CD4-positive, alpha-beta T cell (primary cell): ENCODE data around the gene TAF1B. TPM values are rescaled to one million over a fixed set of nuclear protein-coding genes. Genes with fewer than 3 reads are reported as not detected.

ENCODE experiments used
- ATAC-seq: fragments of 200-7000 bp; cut with Tn5 transposase; one replicate; pipeline ENCODE4 v1.10.0; 2022; ENCODE audit warnings: mild to moderate bottlenecking; ENCODE audit not compliant: poor library complexity
- CTCF ChIA-PET: fragments of 350-600 bp; sonication (Branson Sonifier 250); formaldehyde crosslinking; loops from one replicate; lab custom pipeline; 2021; ENCODE audit warnings: antibody characterized with exemption, inconsistent platforms; lab: Charles Lee
- POLR2A ChIA-PET: fragments of 350-600 bp; sonication (Branson Sonifier 250); formaldehyde crosslinking; loops from one replicate; lab custom pipeline; 2021; ENCODE audit warnings: antibody characterized with exemption, inconsistent platforms; lab: Charles Lee
- DNase-seq, 14 experiments: peaks; one replicate each; pipeline ENCODE4 v3.0.0-alpha.2; 2013 to 2020; ENCODE audit warnings: mixed read lengths in 2 of 14
- H3K27ac ChIP-seq, 2 donors: one replicate each; pipeline versions ENCODE4 v1.5.1 to v1.7.0; 2013; ENCODE audit warnings: low read length in 2 of 2, low read depth in 1 of 2, mild to moderate bottlenecking in 1 of 2
- H3K27me3 ChIP-seq, 2 experiments: 1 replicate in 1 of 2; 2 replicates in 1 of 2; pipeline versions ENCODE4 v1.6.1 to v1.7.0; 2013; ENCODE audit warnings: low read length in 2 of 2, control low read depth in 1 of 2, mild to moderate bottlenecking in 1 of 2, moderate library complexity in 1 of 2; ENCODE audit not compliant: insufficient read depth in 2 of 2, control insufficient read depth in 1 of 2
- H3K36me3 ChIP-seq: one replicate; pipeline ENCODE4 v1.6.1; 2013; ENCODE audit warnings: low read length, control low read depth; ENCODE audit not compliant: insufficient read depth
- H3K4me1 ChIP-seq: one replicate; pipeline ENCODE4 v1.6.1; 2013; ENCODE audit warnings: low read length, control low read depth; ENCODE audit not compliant: insufficient read depth
- H3K4me3 ChIP-seq: one replicate; pipeline ENCODE4 v1.5.1; 2013; ENCODE audit warnings: mild to moderate bottlenecking, low read length, moderate library complexity
- H3K9me3 ChIP-seq, 2 experiments: 1 replicate in 1 of 2; 2 replicates in 1 of 2; pipeline versions ENCODE4 v1.6.1 to v1.7.0; 2013; ENCODE audit warnings: low read length in 2 of 2, mild to moderate bottlenecking in 2 of 2, control low read depth in 1 of 2, moderate library complexity in 1 of 2; ENCODE audit not compliant: control insufficient read depth in 1 of 2, insufficient read depth in 1 of 2
- H3K27ac Mint-ChIP-seq: one replicate; pipeline ENCODE4 v1.8.0; 2020; ENCODE audit warnings: mixed read lengths
- H3K27me3 Mint-ChIP-seq: one replicate; pipeline ENCODE4 v1.8.0; 2021; ENCODE audit warnings: mixed read lengths
- H3K36me3 Mint-ChIP-seq: one replicate; pipeline ENCODE4 v1.8.0; 2021; ENCODE audit warnings: low read depth, mixed read lengths
- H3K4me1 Mint-ChIP-seq: one replicate; pipeline ENCODE4 v1.8.0; 2021; ENCODE audit warnings: low read depth, mixed read lengths
- H3K4me3 Mint-ChIP-seq: one replicate; pipeline ENCODE4 v1.8.0; 2020; ENCODE audit warnings: mild to moderate bottlenecking, mixed read lengths
- H3K9me3 Mint-ChIP-seq: one replicate; pipeline ENCODE4 v1.8.0; 2020; ENCODE audit warnings: mixed read lengths
- intact Hi-C, 2 experiments: fragments of 100-400 bp; cut with DNase I in 1 of 2; cut with micrococcal nuclease in 1 of 2; formaldehyde crosslinking; loops; one replicate each; pipeline versions ENCODE4 v1.15.1 to v1.9.0; 2023 to 2025; cut with DNase I, micrococcal nuclease
- total RNA-seq, 174 experiments: library from RNA in 2 of 174; stranded (reverse) in 2 of 174; gene quantifications; one replicate each; pipeline ENCODE4 v1.2.3 and lab custom pipeline; 2021 to 2026
- TF ChIP-seq, protein P1 (sequence below): fragments of 200-600 bp; IDR thresholded peaks from one replicate; pipeline ENCODE4 v1.8.0; 2022; ENCODE audit warnings: antibody characterized with exemption, mild to moderate bottlenecking

TAF1B gene
- total RNA-seq, 2 experiments from 2014 or later = 9.9 to 10.8 TPM

GRCh38 chr2:9981655-9982054, 138.4 kb downstream of the TAF1B start:
- Histone ChIP-seq H3K36me3 (no peaks in the 10 kb centered on the region), H3K27me3 (no peaks in the 10 kb centered on the region), H3K4me3 (no peak overlapping the region), H3K4me1 (peaks cover 7% of the 10 kb centered on the region), H3K9me3 (no peaks in the 10 kb centered on the region), H3K27ac (no peak overlapping the region)
- Mint-ChIP-seq H3K4me3 (no peak overlapping the region), H3K27me3 (peaks cover 15% of the 10 kb centered on the region), H3K27ac (no peak overlapping the region), H3K4me1 (peaks cover 20% of the 10 kb centered on the region), H3K9me3 (no peaks in the 10 kb centered on the region), H3K36me3 (no peaks in the 10 kb centered on the region)
- ChIA-PET POLR2A (no interaction called here), CTCF (interaction anchor here (1.0 kb wide), 1 partner anchor 67 kb away, joined by 6 read pairs; no protein-coding TSS in a partner anchor)
- DNase-seq (no peak), ATAC-seq (no peak)
- intact Hi-C loops = loop anchor here (5.0 to 10.0 kb wide), 3 partner anchors 169 to 456 kb away; no protein-coding TSS in a partner anchor
- TF ChIP-seq, protein P1, sequence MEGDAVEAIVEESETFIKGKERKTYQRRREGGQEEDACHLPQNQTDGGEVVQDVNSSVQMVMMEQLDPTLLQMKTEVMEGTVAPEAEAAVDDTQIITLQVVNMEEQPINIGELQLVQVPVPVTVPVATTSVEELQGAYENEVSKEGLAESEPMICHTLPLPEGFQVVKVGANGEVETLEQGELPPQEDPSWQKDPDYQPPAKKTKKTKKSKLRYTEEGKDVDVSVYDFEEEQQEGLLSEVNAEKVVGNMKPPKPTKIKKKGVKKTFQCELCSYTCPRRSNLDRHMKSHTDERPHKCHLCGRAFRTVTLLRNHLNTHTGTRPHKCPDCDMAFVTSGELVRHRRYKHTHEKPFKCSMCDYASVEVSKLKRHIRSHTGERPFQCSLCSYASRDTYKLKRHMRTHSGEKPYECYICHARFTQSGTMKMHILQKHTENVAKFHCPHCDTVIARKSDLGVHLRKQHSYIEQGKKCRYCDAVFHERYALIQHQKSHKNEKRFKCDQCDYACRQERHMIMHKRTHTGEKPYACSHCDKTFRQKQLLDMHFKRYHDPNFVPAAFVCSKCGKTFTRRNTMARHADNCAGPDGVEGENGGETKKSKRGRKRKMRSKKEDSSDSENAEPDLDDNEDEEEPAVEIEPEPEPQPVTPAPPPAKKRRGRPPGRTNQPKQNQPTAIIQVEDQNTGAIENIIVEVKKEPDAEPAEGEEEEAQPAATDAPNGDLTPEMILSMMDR = no peak

- Histone ChIP-seq H3K27me3 (no peaks in the 10 kb centered on the region), H3K4me3 (no peak overlapping the region), H3K27ac (no peak overlapping the region), H3K9me3 (no peaks in the 10 kb centered on the region), H3K4me1 (peaks cover 7% of the 10 kb centered on the region), H3K36me3 (no peaks in the 10 kb centered on the region)
- POLR2A ChIA-PET = no interaction called here
- TF ChIP-seq, protein P1 = no peak
- Mint-ChIP-seq H3K4me3 (no peak overlapping the region), H3K9me3 (no peaks in the 10 kb centered on the region), H3K27me3 (peaks cover 15% of the 10 kb centered on the region), H3K36me3 (no peaks in the 10 kb centered on the region), H3K4me1 (peaks cover 20% of the 10 kb centered on the region), H3K27ac (no peak overlapping the region)
- intact Hi-C loops = loop anchor here (5.0 to 10.0 kb wide), 3 partner anchors 170 to 455 kb away; no protein-coding TSS in a partner anchor
- DNase-seq (no peak), ATAC-seq (no peak)
- CTCF ChIA-PET = interaction anchor here (1.0 kb wide), 1 partner anchor 66 kb away, joined by 6 read pairs; no protein-coding TSS in a partner anchor
Measured at GRCh38 chr2:9982248-9982647, 139.0 kb downstream of the TAF1B start.

GRCh38 chr2:9982891-9983290, 139.6 kb downstream of the TAF1B start:
- DNase-seq = no peak
- CTCF ChIA-PET = interaction anchor here (1.7 to 2.1 kb wide), 2 partner anchors 63 to 70 kb away, joined by 9 to 107 read pairs; partner anchors contain the start of gene KLF11
- H3K4me1 ChIP-seq = peaks cover 7% of the 10 kb centered on the region
- ATAC-seq = no peak
- Mint-ChIP-seq H3K9me3 (no peaks in the 10 kb centered on the region), H3K36me3 (no peaks in the 10 kb centered on the region), H3K27me3 (peaks cover 14% of the 10 kb centered on the region), H3K4me1 (peaks cover 20% of the 10 kb centered on the region), H3K27ac (no peak overlapping the region), H3K4me3 (no peak overlapping the region)
- H3K36me3 ChIP-seq = no peaks in the 10 kb centered on the region
- H3K27me3 ChIP-seq = no peaks in the 10 kb centered on the region
- intact Hi-C loops = loop anchor here (5.0 to 10.0 kb wide), 3 partner anchors 171 to 454 kb away; no protein-coding TSS in a partner anchor
- H3K9me3 ChIP-seq = no peaks in the 10 kb centered on the region
- H3K4me3 ChIP-seq = no peak overlapping the region
- POLR2A ChIA-PET = interaction anchor here (1.0 kb wide), 1 partner anchor 85 kb away, joined by 3 read pairs; no protein-coding TSS in a partner anchor
- H3K27ac ChIP-seq = no peak overlapping the region
- TF ChIP-seq, protein P1 = no peak
